Fibroblast of skin of back (primary cell): ENCODE measurements around the gene WDFY4.

Experiments
- DNase-seq: peaks from one replicate; pipeline ENCODE4 v3.0.0-alpha.2; 2013

Gene WDFY4

DNA sequence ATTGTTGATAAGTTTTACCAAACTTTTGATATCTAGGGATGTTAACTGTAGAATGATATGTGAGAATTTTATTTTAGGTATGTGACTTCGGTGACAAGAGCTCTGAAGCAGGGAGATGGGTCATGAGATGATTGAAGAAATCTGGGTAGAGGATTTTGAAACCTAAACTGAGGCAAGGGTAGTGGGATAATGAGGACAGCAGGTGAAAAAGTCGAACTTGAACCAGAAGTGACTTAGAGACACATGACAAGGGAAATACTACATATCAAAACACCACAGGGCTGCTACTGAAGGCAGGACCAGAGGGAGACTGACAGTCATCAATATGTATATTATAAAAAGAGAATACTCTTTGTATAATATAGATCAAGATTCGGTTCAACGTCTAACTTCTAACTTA is 113.2 kb downstream of the WDFY4 start:
- no peak for DNase-seq

DNA sequence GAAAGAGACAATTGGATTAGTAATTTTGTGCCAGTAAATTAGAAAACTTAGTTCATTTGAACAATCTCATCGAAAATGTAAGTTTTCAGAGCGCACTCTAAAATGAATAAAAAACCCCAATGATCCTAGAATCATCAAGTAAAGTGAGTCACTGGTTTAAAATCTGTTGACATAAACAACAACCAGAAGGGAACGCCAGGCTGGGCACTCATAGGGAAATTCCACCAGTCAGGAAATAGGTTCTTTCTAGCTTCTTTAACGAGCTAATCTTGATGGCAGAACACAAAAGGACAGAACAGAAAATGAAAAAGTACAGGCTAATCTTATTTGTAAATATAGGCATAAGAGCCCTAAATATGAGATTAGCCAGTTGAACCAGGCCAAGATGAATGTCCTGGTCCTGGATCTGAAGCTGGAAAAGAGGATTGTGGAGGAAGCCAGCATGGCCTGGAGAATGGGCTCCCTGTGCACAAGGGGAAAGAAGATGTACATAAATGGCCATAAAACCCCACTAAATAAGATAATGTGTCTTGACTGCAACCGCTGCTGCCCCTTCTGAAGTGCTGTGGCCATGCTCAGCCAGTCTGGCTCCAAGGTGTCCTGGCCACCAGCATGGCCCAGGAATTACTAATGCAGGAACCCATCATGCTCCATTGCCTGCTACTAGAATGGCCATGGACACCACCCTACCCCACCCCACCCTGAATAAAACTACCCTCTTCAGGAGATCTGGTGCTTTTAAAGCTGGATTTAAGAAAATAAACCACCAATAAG is 114.0 kb downstream of the WDFY4 start:
- DNase-seq, result no peak

DNA sequence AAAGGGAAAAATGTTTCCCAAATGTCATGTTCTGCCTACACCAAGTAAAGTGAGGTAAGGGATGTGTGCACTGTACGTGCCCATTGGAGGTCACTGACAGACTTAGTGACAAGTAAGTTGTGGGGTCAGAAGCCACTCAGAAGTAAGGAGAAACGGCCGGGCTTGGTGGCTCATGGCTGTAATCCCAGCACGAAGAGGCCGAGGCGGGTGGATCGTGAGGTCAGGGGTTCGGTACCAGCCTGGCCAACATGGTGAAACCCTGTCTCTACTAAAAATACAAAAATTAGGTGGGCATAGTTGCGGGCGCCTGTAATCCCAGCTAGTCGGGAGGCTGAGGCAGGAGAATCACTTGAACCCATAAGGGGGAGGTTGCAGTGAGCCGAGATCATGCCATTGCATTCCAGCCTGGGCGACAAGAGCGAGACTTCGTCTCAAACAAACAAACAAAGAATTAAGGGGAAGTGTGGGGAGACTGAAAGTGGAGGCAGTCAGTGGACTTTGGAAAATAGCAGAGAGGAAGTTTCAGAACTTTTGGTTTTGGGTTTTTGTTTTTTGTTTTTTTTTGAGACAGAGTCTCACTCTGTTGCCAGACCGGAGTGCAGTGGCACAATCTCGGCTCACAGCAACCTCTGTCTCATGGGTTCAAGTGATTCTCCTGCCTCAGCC is 114.8 kb downstream of the WDFY4 start:
- no peak for DNase-seq

DNA sequence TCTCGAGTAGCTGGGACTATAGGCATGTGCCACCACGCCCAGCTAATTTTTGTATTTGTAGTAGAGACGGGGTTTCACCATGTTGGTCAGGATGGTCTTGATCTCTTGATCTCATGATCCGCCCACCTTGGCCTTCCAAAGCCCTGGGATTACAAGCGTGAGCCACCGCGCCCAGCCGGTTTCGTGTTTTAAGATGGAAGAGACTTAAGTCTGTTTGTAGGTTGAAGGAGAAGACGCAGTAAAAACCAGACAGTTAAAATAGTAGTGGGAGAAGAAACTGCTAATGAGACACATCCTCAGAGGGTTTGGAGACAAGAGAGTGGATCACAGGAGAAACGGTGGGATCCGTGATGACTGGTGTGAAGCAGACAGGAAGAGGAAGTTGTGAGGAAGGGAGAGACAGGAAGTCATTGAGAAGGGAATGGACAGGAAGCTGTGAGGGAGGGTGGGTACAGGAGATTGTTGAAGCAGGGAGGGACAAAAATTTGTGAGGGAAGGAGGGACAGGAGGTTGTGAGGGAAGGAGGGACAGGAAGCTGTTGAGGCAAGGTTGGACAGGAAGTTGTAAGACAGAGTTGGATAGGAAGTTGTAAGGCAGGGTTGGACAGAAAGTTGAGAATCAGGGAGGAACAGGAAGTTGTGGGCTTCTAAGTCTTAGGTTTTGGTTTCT is 115.5 kb downstream of the WDFY4 start:
- DNase-seq, result no peak

DNA sequence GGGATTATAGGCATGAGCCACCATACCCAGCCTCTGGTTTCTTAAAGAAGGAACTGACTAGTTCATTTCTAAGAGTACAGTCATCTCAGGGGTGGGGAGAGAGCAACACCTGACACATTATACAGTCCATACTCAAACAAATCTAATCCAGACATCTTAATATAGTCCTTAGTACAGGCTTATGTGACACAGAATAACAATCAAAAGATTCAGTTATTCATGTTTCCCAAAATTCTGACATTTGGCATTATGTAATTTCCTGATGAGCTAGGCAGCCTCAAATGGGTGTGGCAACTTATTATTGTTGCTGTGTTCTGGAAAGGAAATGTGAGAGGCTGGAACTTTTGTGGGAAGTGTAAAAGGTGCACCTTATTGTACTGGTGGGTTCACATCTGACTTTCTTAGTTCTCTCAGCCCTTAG is 116.3 kb downstream of the WDFY4 start:
- DNase-seq, result no peak

DNA sequence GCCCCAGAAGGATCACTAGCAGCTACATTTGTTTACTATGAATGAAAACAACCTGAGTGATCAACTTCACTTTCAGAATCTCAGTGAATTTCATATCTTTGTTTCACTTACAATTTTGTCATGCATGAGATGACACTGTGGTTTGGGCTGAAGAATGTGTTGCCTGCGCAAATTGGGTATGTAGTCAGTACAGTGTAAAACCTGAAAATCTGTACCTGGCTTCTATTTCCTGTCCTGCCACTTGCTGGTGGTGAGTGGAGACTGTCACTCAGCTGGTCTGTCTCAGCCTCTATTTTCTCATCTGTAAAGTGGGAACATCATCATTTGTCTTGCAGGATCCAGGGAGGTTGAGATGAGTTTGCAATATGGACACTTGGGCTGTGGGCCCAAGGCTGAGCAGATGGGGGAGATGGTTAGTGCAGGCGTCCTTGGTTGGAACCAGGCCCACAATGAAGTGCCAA is 118.0 kb downstream of the WDFY4 start:
- no peak for DNase-seq

DNA sequence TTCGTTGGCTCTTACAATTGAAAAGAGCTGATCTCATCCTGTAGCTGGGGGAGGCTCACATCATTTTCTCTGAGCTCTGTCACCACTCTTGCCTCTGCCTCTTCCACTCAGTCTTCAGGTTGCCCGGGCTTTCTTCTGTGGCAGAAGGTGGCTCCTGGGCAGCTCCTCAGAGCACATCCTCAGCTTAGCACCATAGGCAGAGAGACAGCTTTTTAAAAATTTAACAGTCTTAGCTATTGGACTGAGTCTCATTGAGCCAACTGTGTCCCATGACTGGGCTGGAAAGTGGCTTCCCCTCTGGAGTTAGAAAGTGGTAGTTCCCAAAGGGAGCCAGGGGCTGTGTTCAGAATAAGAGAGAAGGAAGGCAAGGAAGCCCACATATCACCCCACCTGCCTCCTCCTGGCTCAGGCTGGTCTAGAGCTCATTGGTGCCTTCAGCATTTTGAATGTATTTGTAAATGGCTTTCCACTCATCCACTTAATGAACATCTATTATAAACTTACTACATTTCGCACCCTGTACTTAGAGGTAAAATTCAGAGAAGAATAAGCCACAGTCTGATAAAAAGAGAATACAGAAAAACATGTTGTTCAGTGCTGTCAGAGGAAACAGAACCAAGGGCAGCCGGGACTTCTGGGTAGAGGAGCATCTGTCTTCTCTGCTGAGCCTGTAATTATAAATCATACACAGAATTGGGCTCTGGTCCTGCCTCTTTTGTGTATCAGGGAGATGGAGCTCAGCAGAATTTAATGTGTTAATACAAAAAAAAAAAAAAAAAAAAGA is 119.3 kb downstream of the WDFY4 start:
- no peak for DNase-seq

DNA sequence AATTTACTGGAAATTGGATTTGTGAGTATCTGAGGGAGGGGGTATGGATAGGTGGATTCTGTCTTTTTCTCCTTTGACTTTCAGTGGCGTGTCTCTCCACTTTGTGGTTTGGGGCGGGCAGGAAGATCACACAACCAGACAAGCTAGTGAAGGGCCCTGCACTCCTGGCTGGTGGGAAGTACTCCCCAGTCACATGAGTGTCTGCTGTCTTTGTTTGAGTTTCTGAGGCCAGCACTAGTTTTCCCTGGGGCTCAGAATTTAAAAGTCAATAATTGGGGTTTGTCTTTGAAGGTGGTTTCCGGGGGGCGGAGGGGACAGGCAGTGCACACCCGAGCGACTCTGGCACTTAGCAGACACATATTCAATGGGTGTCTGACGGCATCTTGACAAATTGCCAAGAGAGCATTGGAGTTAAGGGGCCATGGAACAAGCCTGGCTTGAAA is 120.1 kb downstream of the WDFY4 start:
- no peak for DNase-seq

DNA sequence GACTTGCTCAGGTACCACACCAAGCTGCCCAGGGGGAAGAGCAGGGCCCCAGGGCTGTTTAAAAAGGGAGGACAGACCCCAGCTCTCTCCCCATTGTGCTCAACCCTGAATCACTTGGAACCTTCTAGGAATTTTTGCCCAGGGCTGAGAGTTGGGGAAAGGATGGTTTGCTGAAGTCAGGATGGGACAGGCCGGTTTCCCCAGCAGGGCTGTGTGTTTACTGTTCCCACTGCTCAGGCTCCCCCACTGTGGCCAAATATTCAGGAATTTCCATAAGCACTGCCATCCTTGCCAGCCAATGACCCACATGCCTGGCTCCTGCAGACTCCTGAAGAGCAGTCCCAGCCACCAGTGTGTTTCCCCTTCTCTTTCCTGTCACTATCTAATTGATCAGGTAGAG is 120.7 kb downstream of the WDFY4 start:
- no peak for DNase-seq

DNA sequence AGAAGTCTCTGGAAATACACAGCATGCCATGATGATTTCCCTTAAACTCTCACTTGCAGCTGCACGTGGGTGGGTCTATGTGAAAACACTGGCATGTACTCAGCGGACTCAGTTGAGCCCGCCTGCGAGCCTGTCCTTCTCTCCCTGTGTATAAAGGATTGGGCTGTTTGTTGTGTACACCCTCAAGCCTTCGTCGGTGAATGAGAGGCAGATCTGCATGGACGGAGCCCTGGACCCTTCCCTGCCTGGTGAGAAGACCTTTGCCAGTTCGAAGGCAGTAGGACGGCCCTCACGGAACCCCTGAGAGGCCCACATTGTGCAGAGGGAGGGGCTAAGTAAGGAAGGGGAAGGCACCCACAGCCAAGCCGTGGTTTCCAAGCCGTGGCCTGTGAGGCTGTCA is 121.2 kb downstream of the WDFY4 start:
- DNase-seq, result no peak

DNA sequence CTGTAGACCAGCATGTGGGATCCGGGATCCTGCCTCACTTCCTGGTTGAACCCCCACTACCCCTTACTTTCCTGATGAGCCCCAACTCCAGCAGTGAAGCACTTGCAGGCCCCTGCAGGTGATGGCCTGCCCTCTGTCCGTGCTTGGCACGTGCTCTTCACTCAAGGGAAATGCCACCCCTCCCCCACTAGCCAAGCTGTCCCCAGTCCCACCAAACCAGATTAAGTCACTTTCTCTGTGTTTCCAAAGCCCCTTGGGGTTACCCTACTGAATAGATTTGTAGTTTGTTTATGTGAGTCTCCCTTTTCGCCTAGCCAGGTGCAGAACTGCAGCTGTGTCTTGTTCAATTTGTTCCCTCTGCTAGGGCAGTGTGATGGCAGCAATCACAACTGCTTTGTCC is 121.7 kb downstream of the WDFY4 start:
- no peak for DNase-seq

DNA sequence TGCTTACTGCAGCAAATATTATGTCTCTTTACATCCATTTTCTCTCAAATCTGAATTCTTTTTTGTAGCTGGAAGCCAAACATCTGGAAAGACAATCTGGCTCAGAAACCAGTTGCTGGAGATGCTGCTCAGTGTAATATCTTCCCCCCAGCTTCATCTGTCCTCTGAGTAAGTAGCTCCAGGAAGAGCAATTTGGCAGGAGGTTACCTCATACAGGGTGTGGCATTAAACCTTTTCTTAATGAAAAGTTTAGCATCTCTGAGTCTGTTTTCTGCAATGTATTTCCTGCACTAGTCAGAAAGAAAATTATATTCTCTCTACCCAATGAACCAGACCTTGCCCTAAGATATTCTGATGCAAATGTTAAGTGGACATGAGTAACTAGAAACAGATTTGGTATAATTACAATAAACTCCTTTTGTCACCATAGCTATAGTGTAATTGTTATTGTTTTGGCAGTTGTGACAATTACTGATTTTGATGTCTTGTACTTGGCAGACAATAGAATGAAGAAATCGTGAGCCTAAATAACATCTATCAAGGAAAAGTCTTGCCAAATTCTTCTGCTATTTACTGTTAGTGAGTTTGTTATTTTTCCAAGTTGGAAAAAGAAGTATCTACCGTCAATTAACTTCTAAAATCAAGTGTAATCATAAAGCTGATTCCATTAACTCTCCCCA is 123.3 kb downstream of the WDFY4 start:
- no peak for DNase-seq

DNA sequence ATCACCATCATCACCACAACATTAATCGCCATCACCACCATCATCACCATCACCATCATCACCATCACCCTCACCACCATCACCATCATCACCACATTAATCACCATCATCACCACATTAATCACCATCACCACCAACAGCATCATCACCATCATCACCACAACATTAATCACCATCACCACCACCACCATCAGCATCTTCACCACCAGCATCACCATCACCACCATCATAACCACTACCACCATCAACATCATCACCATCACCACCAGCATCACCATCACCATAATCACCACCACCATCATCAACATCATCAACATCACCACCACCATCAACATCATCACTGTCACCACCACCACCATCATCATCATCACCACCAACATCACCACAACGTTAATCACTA is 124.6 kb downstream of the WDFY4 start:
- no peak for DNase-seq

DNA sequence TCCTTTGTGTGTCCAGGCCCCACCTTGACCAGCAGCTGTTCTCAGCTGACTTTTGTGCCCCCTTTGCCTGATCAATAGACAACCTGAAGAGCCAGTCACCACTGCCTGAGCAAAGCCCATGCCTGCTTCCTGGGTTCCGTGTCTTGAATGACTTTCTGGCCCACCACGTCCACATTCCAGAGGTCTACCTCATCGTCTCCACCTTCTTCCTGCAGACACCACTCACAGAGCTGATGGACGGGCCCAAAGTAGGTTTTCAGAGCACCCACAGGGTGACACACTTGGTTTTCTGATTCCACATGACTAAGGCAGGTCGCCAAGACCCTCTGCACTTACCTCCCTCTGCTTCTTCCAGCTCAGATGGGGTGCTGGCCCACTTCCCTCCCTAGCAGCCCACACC is 126.8 kb downstream of the WDFY4 start:
- DNase-seq, result peak; percentile 63

DNA sequence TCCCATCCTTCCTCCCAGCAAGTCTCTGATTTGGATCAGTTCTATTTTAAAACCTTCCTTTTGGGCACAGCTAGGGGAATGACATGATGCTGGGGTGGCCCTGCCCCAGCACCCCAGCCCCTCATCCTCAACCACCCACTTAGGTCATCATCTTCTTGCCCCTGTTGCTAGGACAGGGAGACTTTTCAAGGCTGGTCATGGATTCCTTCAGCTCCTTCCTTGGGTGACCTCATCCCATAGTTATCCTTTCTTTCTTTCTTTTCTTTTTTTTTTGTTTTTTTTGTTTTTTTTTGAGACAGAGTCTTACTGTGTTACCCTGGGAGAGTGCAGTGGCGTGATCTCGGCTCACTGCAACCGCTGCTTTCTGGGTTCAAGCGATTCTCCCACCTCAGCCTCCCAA is 127.2 kb downstream of the WDFY4 start:
- peak; percentile 69 for DNase-seq

DNA sequence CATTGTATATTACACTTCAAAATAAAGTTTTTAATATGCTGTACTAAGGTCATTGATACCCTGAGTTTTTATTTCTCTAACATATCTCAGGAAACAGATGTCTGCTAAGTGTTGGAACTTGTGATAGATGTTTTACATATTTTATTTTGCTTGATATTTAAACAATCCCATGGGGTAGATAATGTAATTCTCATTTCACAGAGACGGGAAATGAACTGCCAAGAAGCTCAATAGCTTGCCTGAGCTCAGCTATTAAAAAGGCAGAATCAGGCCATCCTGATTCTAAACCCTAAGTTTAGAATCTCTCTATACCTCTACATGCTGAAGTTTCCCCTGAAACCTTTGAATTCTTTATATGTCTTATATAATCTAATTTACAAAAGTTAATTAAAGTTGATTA is 128.6 kb downstream of the WDFY4 start:
- no peak for DNase-seq

DNA sequence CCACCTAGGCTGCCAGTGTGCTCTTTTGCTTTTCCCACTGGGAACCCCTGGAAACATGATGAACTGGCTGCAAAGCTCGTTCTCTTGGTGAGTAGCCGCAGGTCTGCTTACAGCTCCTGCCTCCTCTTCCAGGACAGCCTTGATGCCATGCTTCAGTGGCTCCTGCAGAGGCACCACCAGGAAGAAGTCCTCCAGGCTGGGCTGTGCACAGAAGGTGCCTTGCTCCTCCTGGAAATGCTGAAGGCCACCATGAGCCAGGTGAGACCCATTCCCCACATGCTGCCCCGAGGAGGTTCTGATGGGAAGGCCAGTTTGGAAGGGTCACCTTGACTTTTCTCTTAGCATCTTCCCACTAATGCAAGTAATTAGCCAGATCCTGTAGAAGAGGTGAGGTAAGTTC is 129.2 kb downstream of the WDFY4 start:
- DNase-seq, result no peak

DNA sequence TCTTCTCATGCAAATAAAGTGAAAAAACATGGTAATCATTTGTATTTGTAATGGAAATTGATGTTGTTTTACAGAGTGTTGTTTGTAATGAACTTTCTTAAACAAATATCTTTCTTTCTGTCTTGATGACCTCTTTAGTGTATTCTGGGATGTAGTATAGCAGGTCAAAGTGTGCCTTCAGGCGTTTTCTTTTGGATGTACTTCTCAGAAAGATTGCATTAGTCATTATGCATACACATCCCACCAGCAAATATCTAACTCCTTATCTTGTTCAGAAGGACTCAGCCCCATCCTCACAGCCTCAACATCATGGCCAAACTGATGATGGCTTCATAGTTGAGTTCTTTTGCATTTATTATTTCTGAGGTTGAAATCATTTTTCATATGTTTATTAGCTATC is 130.3 kb downstream of the WDFY4 start:
- DNase-seq, result no peak

DNA sequence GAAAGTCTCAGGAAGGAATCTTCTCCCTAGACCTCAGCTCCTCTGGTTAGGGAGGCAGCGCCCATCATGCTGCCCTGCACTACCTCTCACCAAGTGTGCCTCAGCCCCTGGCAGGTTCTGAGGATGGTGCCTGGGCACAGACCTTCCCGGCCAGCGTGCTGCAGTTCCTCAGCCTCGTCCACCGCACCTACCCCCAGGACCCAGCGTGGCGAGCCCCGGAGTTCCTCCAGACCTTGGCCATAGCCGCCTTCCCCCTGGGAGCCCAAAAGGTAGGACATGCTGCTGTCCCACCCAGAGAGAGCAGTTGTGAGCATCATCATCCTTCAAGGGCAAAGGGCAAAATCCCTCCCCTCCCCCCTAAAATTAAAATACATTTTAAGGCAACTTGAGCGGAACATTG is 132.5 kb downstream of the WDFY4 start:
- DNase-seq, result no peak

DNA sequence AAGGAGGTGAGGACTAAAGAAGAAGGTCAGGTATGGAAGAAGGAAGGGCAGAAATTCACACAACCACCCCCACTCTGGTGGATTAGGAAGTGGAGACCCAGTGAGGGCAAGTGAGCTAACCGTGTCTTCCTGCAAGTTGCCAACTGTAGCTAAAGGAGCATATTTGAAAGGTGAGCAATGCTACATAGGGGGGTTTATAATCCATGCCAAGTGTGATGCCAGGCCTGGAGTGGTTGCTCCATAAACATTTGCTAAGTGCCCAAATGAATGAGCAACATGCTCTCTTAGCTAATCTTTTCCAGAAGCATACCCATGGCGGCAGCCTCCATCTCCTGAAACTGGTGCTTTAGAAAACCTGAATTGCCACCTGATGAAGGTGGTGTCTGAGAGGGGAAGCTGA is 133.4 kb downstream of the WDFY4 start:
- DNase-seq, result no peak

DNA sequence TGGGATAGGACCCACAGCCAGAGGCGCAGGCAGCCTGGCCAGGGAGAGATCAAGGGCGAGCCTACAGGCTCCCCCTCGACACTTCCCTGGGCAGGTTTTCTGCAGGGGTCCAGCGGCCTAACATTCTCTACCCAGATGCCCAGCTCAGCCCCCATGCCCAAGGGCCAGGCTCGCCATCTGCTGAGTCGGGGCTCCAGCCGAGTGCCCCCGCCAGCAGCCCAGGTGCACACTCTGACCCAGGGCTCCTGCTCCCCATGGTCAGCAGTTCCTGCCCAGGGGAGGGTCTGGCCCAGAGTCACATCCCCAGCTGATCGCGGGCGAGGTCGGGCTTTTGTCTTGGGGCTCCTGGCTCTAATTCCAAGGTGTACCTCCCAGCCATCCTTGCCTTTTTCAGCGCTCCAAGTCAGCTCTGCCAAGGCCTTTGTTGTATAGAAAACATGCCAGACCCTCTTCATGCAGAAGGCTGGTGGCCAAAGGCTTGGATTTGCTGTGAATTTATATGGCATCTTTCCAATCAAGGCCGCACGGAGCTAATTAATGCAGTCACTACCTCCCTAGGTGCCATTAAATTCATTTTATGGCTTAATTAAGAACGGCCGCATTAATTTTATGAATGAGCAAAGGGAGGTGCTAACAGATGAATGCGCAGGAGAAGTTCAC is 134.3 kb downstream of the WDFY4 start:
- DNase-seq, result no peak

DNA sequence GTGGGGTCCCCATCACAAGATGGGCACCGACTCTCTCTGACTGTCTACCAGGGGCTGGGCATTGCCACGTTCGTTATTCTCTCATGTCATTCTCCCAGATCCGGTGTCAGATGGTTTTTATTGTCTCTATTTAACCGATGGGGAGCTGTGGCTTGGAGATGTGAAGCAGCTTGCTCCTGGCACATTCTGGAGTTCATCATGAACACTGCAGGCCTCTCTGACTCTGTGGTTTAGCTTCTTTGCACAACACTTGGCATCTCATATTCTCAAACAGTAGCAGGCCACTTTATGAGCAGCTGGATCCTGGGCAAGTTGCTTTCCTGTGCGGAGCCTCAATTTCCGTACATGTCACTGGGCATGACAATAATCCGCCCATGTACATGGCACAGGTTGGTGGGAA is 135.1 kb downstream of the WDFY4 start:
- DNase-seq, result no peak
